Erythroblast (primary cell): ENCODE results near the gene URI1.

Experiments used
- GATA1 ChIP-seq: IDR thresholded peaks from 2 replicates; pipeline ENCODE4 v1.6.1; 2011; ENCODE audit warnings: low read depth, mild to moderate bottlenecking, control low read depth, low read length, moderate library complexity
- POLR2A ChIP-seq: IDR thresholded peaks from 2 replicates; pipeline ENCODE4 v1.6.1; 2011; ENCODE audit warnings: mild to moderate bottlenecking, low read length

DNA sequence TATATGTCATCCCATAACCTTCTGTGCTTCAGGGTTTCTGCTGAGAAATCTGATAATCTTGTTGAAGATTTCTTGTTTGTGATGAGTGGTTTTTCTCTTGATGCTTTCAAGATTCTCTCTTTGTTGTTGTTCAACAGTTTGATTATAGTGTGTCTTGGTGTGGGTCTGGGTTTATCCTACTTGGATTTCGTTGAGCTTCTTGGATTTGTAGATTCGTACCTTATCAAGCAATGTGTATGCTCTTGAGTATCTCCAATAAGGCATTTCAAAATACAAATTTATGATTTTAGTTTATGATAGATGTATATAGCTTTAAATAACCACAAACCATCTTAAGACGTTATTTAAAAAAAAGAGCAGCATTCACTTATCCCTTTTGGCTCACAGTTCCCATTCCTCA lies 57.5 kb downstream of the URI1 start:
- TF ChIP-seq POLR2A (no peak), GATA1 (no peak)
